Left lobe of liver (tissue), 2 donors: Measurements from ENCODE around the gene NUDT4. TPM values are rescaled to one million over a fixed set of nuclear protein-coding genes. Genes with fewer than 3 reads are reported as not detected.

Source experiments
- ATAC-seq: fragments of 200-7000 bp; cut with Tn5 transposase; one replicate; pipeline ENCODE4 v1.9.1; 2020; ENCODE audit warnings: mild to moderate bottlenecking, moderate library complexity
- DNase-seq: peaks from one replicate; pipeline ENCODE4 v3.0.0-alpha.2; 2020; ENCODE audit warnings: low spot score
- total RNA-seq: library from RNA; stranded (reverse); gene quantifications from one replicate; pipeline ENCODE4 v1.2.1, GENCODE V29; 2021
- donor health status: DM: no; HTN: no; CAD: no; lungs with moderate emphysema.
- donor health status: DM: no; HTN: yes; CAD: no.

The NUDT4 gene
- 17.6 TPM for total RNA-seq

- DNase-seq = peak; percentile 99
- peak; percentile 85 for ATAC-seq
These were observed at the start of gene NUDT4 for GRCh38 chr12:93377252-93378195. NUDT4 (plus strand) TSS chr12:93377925; CDS start chr12:93378323, 398 bp downstream.

GRCh38 chr12:93333054-93333453, 44.7 kb upstream of the NUDT4 start:
- ATAC-seq (no peak), DNase-seq (no peak)

- ATAC-seq (no peak), DNase-seq (no peak)
These were observed 43.9 kb upstream of the NUDT4 start for GRCh38 chr12:93333828-93334227.

- DNase-seq (no peak), ATAC-seq (no peak)
These were observed 42.0 kb upstream of the NUDT4 start for GRCh38 chr12:93335603-93336162.

- DNase-seq = no peak
These were observed 41.4 kb upstream of the NUDT4 start for GRCh38 chr12:93336291-93336741.

DNA sequence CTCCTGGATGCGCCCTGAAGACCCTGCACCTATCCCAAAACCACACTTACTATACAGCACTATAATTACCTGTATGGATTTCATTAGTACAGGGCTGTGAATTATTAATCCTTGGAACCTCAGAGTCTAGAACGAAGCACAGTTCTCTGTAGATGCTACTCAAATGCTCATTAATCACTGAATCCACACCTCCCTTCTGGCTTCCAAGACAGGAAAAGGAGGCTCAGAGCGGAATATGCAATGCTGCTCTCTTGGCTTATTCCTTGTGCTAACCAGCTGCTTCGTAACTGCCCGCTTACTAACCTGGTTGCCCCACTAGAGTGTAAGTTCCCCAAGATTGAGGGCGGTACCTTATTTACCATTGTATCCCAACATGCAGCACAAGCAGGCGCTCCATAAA, 39.1 kb upstream of the NUDT4 start:
- ATAC-seq = no peak

More at GRCh38 chr12:93336291-93336741, 41.4 kb upstream of the NUDT4 start:
- no peak for ATAC-seq

GRCh38 chr12:93339695-93340094, 38.0 kb upstream of the NUDT4 start:
- DNase-seq = no peak
- ATAC-seq = no peak

More for the DNA sequence above, 39.1 kb upstream of the NUDT4 start:
- no peak for DNase-seq

DNA sequence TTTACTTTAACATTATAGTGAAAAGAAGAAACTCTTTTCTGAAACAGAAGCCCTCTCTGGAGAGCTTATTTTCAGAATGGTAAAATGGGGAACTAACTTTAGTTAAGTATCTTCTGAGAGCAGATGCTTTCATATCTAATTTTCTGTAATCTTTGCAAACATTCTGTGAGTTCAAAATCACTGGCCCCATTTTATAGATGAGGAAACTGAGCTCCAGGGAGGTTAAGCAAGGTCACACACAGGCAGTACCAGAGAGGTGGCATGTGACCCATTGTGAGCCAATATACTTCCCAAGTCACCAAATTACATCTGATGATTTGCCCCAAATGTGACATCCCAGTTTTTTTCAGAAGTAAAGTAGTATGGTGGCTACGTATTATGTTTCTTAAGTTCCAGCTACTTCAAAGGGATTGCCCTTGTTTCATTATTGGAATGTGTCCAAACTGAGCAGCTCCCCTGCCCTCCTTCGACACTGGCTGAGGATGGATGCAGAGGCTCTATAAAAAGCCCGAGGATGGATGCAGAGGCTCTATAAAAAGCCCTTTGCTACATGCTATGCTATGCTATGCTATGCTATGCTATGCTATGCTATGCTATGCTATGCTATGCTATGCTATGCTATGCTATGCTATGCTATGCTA, 36.2 kb upstream of the NUDT4 start:
- ATAC-seq = no peak

GRCh38 chr12:93347054-93347785, 30.5 kb upstream of the NUDT4 start:
- ATAC-seq (no peak), DNase-seq (no peak)

More for the DNA sequence above, 36.2 kb upstream of the NUDT4 start:
- DNase-seq = no peak

- peak; percentile 49 for DNase-seq
These were observed 28.9 kb upstream of the NUDT4 start for GRCh38 chr12:93348575-93349435.

DNA sequence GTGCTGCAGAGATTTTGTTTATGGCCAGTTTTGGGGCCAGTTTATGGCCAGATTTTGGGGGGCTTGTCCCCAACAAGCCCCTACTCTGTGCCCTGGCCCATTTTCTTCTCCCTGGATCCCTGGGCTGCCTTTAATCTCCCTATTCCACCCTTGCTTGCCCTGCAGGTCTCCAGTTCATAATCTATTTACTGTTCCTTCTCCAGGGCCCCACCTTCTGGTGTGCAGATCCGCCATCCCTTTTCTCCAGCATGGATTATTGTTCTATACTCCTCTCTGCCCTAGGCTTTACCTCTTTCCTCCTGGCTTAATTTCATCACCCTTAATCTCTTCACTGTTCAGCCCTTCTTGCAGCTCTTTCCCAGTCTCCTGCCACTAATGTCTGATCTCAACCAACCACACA, 26.0 kb upstream of the NUDT4 start:
- ATAC-seq (no peak), DNase-seq (no peak)

More at GRCh38 chr12:93348575-93349435, 28.9 kb upstream of the NUDT4 start:
- peak; percentile 85 for ATAC-seq

DNA sequence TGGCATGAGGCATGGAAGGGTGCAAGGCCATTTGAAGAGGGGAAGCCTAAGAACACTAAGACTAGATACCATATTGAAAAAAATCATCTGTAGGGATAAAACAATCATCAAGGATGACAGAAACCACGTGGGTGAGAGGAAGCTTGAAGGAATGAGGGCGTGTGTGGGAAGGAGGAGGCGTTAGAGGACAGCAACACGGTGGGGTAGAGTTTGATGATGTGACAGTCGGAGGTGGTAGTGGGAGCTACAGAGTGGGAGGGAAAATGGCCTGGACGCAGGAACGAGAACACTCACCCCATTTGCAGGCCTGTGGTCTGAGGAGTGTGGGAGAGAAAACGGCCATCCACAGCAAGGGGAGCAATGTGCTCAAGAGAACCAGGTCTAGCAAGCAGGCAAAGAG, 25.4 kb upstream of the NUDT4 start:
- DNase-seq = no peak
- ATAC-seq = no peak

- DNase-seq (no peak), ATAC-seq (no peak)
These were observed 21.5 kb upstream of the NUDT4 start for GRCh38 chr12:93356214-93356613.

DNA sequence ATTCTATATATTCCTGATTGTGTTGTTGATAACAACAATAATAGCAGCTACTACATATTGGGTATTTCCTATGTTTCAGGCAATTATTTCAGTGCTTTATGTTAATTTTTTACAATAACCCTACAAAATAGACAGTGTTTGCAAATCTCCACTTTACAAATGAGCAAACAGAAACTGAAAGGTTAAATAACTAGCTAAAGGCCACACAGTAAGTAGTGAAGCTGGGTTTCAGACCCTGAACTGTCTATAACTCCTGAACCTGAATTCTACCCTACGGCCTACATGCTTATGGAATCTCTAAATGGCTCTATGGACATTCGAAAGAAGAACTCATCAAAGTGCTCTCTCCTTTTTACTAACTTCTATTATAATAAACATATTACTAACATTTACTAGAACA, 19.7 kb upstream of the NUDT4 start:
- no peak for ATAC-seq
- no peak for DNase-seq

- DNase-seq (no peak), ATAC-seq (no peak)
These were observed 18.9 kb upstream of the NUDT4 start for GRCh38 chr12:93358821-93359220.

DNA sequence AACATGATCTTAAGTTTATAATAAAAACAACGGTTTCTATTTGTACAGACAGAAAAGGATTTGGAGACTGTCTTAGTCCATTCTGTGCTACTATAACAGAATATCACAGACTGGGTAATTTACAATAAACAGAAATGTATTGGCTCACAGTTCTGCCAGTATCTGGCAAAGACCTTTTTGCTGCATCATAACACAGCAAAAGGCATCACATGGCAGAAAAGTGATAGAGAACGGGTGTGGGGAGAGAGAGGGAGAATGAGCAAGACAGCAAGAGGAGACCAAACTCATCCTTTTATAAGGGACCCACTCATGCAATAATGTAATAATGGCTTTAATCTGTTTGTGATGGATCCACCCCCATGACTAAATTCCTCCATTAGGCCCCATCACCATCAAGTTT, 17.0 kb upstream of the NUDT4 start:
- DNase-seq (no peak), ATAC-seq (no peak)

DNA sequence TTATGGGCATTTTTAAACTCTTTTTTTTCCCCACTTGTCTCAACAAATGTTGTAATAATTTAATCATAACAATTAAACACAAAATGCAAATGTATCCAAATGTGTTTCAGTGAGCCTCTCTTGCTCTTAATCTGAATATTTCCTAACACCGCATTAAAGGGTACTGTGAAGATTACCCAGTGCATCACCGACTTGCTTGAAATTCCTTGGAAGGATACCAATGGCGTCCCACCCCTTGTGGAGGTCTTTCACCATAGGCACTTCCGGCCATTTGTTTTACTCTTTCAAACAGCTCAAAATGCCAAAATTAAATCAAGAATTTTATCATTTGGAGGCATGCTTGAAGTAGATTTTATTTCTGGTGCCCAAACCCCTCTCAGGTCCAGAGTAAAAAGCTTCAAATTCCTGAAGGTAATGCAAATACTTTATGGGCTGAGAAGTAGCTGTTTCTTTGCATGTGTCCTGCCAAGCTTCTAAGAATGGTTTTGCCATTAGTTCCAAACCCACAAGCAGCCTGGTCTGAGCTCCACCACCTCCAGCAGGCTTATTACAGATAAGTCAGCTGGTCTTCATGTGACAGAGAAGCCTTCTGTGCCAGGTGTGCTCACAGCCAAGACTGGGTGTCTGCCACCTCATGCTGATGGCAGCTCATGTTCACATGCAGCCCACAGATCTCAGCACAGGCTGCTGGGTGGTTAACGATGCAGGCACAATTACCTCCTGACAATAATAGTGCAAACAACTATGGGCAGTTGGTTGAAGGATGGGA, 16.4 kb upstream of the NUDT4 start:
- ATAC-seq = peak; percentile 46

DNA sequence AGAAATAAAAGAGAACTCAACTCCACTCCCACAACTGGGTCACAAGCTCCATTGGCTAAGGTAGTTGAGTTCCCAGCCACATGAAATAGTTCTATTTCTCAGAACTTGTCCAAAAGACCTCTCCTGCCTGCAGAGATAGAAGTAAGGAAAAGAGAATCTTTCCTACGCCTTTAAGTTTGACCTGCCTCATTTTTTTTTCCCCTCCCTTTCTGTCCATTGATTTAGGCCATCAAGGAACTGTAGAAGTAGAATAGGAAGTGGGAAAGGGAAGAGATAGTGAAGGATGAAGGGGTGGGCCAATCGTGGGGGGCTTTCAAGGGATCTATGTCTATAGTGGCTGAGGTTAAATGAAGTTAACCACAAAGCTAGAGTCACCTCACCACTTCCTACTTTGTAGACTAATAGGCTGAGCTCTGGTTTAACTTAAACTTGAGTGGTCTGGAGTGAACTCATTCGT, 13.9 kb upstream of the NUDT4 start:
- no peak for ATAC-seq
- no peak for DNase-seq

More for the DNA sequence above, 16.4 kb upstream of the NUDT4 start:
- no peak for DNase-seq
